MM.1S (cell line): ENCODE data around the gene MYLK4.

Experiments
- CTCF ChIP-seq: fragments of 300-600 bp; sonication (generic); IDR thresholded peaks from 2 replicates; pipeline ENCODE4 v1.5.1; 2016; ENCODE audit warnings: antibody characterized with exemption, low read length, mixed read lengths
- EZH2 ChIP-seq: fragments of 300-600 bp; sonication (generic); optimal IDR thresholded peaks from 2 replicates; pipeline ENCODE3; 2017; ENCODE audit warnings: low read depth, mild to moderate bottlenecking, antibody characterized with exemption, low read length, mixed read lengths
- EZH2phosphoT487 ChIP-seq: fragments of 300-600 bp; sonication (generic); IDR thresholded peaks from 2 replicates; pipeline ENCODE4 v1.6.1; 2018; ENCODE audit warnings: antibody characterized with exemption, low read length

- TF ChIP-seq CTCF (no peak), EZH2phosphoT487 (no peak), EZH2 (no peak)
Measured at GRCh38 chr6:2667617-2668016, 83.1 kb downstream of the MYLK4 start.
